ENCODE data around the gene NFKBIE. TPM values are rescaled to one million over a fixed set of nuclear protein-coding genes. Genes with fewer than 3 reads are reported as not detected.

NFKBIE gene
- total and polyA plus RNA-seq, 2 of the 13 experiments (the other 11 are each of a cell fraction or from before 2014, with no cell fraction given), result 6.7 to 14.5 TPM

- TF ChIP-seq ELF4 (CRISPR knock-in tag; IDR thresholded peaks at IDR 0.05; ENCODE audit: borderline replicate concordance) (no peak), NFE2 (CRISPR knock-in tag; IDR thresholded peaks at IDR 0.05) (no peak), KDM5B (CRISPR knock-in tag; IDR thresholded peaks at IDR 0.05; ENCODE audit: borderline replicate concordance) (peak; percentile 28; the same call in 1 of the 2 replicates), PAF1 (CRISPR knock-in tag; IDR thresholded peaks at IDR 0.05) (peak; percentile 47; the same call in 1 of the 2 replicates), ZNF605 (CRISPR knock-in tag; IDR thresholded peaks at IDR 0.05) (no peak), ZNF816 (CRISPR knock-in tag; IDR thresholded peaks at IDR 0.05; ENCODE audit: borderline replicate concordance) (no peak), AHDC1 (CRISPR knock-in tag; IDR thresholded peaks at IDR 0.05; ENCODE audit: borderline replicate concordance) (no peak), TARDBP (CRISPR knock-in tag; IDR thresholded peaks at IDR 0.05) (peak; percentile 36; the same call in 1 of the 2 replicates), TIGD3 (CRISPR knock-in tag; IDR thresholded peaks at IDR 0.05; ENCODE audit: borderline replicate concordance) (no peak), ZBTB7A (CRISPR knock-in tag; IDR thresholded peaks at IDR 0.05) (no peak), EP300 (IDR thresholded peaks at IDR 0.05; ENCODE audit: low read depth in 2 of 2, low read length in 2 of 2) (no peak), EP300 (CRISPR knock-in tag; IDR thresholded peaks at IDR 0.05; ENCODE audit: borderline replicate concordance) (no peak), MTF1 (CRISPR knock-in tag; IDR thresholded peaks at IDR 0.05) (no peak), TOPORS (CRISPR knock-in tag; IDR thresholded peaks at IDR 0.05) (no peak), ZNF768 (CRISPR knock-in tag; IDR thresholded peaks at IDR 0.05) (no peak), XRCC5 (optimal IDR thresholded peaks at IDR 0.05; ENCODE audit: low read length) (peak; percentile 33)
- TF ChIP-seq, protein P1, sequence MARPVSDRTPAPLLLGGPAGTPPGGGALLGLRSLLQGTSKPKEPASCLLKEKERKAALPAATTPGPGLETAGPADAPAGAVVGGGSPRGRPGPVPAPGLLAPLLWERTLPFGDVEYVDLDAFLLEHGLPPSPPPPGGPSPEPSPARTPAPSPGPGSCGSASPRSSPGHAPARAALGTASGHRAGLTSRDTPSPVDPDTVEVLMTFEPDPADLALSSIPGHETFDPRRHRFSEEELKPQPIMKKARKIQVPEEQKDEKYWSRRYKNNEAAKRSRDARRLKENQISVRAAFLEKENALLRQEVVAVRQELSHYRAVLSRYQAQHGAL (CRISPR knock-in tag; IDR thresholded peaks at IDR 0.05; ENCODE audit: not compliant biosample characterization), result no peak
- TF ChIP-seq, protein P2, sequence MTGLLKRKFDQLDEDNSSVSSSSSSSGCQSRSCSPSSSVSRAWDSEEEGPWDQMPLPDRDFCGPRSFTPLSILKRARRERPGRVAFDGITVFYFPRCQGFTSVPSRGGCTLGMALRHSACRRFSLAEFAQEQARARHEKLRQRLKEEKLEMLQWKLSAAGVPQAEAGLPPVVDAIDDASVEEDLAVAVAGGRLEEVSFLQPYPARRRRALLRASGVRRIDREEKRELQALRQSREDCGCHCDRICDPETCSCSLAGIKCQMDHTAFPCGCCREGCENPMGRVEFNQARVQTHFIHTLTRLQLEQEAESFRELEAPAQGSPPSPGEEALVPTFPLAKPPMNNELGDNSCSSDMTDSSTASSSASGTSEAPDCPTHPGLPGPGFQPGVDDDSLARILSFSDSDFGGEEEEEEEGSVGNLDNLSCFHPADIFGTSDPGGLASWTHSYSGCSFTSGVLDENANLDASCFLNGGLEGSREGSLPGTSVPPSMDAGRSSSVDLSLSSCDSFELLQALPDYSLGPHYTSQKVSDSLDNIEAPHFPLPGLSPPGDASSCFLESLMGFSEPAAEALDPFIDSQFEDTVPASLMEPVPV (CRISPR knock-in tag; IDR thresholded peaks at IDR 0.05), result peak; percentile 59; the same call in 1 of the 2 replicates
These were observed 10.9 kb downstream of the NFKBIE start (continued) for GRCh38 chr6:44254191-44255104.

Measured in HepG2 (cell line).